Loucy (cell line): ENCODE data around the gene SLC1A5.
"Not testable (repeated sequence)": the region's sequence is repeated elsewhere in the genome, so short reads cannot be mapped to it uniquely, and the experiment has no call there.

ENCODE experiments used
- H2AFZ ChIP-seq: fragments of 200-600 bp; sonication (generic); 2 replicates; pipeline ENCODE4 v1.6.0; 2016; ENCODE audit warnings: antibody characterized with exemption, mild to moderate bottlenecking, low read length, moderate library complexity
- H3F3A ChIP-seq: fragments of 200-600 bp; 2 replicates; pipeline ENCODE4 v1.6.0; 2016; ENCODE audit warnings: antibody characterized with exemption, low read depth, mild to moderate bottlenecking
- H3K27me3 ChIP-seq: fragments of 200-600 bp; sonication (generic); 2 replicates; pipeline ENCODE4 v1.6.1; 2014; ENCODE audit warnings: low read length, mild to moderate bottlenecking; ENCODE audit not compliant: insufficient read depth, poor library complexity, severe bottlenecking
- H3K36me3 ChIP-seq: fragments of 200-600 bp; sonication (generic); 2 replicates; pipeline ENCODE4 v1.6.1; 2016; ENCODE audit warnings: low read length; ENCODE audit not compliant: insufficient read depth
- H3K4me1 ChIP-seq: fragments of 200-600 bp; sonication (generic); 2 replicates; pipeline ENCODE4 v1.5.1; 2014; ENCODE audit warnings: low read length, mild to moderate bottlenecking; ENCODE audit not compliant: insufficient read depth, poor library complexity, severe bottlenecking
- H3K4me2 ChIP-seq: fragments of 200-600 bp; sonication (generic); 2 replicates; pipeline ENCODE4 v1.6.0; 2014; ENCODE audit warnings: antibody characterized with exemption, low read length, low read depth, mild to moderate bottlenecking; ENCODE audit not compliant: poor library complexity, severe bottlenecking
- H3K4me3 ChIP-seq: fragments of 200-600 bp; sonication (generic); 2 replicates; pipeline ENCODE4 v1.5.1; 2014; ENCODE audit warnings: low read length, mild to moderate bottlenecking, mixed read lengths; ENCODE audit not compliant: poor library complexity, severe bottlenecking
- H3K79me2 ChIP-seq: fragments of 200-600 bp; sonication (generic); 2 replicates; pipeline ENCODE4 v1.6.1; 2014; ENCODE audit warnings: low read length; ENCODE audit not compliant: insufficient read depth
- H3K9ac ChIP-seq: fragments of 200-600 bp; sonication (generic); 2 replicates; pipeline ENCODE4 v1.6.0; 2014; ENCODE audit warnings: mild to moderate bottlenecking, low read depth, low read length, moderate library complexity; ENCODE audit not compliant: poor library complexity, severe bottlenecking
- H3K9me2 ChIP-seq: fragments of 200-600 bp; sonication (generic); replicated peaks from 2 replicates; pipeline ENCODE4 v1.6.1; 2016; ENCODE audit warnings: low read depth, low read length, mixed read lengths
- H3K9me3 ChIP-seq: fragments of 200-600 bp; sonication (generic); 2 replicates; pipeline ENCODE4 v1.6.1; 2014; ENCODE audit warnings: mild to moderate bottlenecking, antibody characterized with exemption, low read length, low read depth; ENCODE audit not compliant: insufficient read depth
- H4K20me1 ChIP-seq: fragments of 200-600 bp; sonication (generic); 2 replicates; pipeline ENCODE4 v1.6.0; 2014; ENCODE audit warnings: antibody characterized with exemption, low read length, mild to moderate bottlenecking; ENCODE audit not compliant: insufficient read depth, poor library complexity, severe bottlenecking
- EZH2phosphoT487 ChIP-seq: fragments of 200-600 bp; IDR thresholded peaks from 2 replicates; pipeline ENCODE4 v1.6.1; 2018; ENCODE audit warnings: antibody characterized with exemption, mild to moderate bottlenecking, moderate library complexity, borderline replicate concordance
- TF ChIP-seq, protein P1 (sequence below): fragments of 200-600 bp; sonication (generic); conservative IDR thresholded peaks from 2 replicates; pipeline ENCODE4 v1.5.1; 2014; ENCODE audit warnings: mild to moderate bottlenecking, antibody characterized with exemption, low read length

SLC1A5 gene

DNA sequence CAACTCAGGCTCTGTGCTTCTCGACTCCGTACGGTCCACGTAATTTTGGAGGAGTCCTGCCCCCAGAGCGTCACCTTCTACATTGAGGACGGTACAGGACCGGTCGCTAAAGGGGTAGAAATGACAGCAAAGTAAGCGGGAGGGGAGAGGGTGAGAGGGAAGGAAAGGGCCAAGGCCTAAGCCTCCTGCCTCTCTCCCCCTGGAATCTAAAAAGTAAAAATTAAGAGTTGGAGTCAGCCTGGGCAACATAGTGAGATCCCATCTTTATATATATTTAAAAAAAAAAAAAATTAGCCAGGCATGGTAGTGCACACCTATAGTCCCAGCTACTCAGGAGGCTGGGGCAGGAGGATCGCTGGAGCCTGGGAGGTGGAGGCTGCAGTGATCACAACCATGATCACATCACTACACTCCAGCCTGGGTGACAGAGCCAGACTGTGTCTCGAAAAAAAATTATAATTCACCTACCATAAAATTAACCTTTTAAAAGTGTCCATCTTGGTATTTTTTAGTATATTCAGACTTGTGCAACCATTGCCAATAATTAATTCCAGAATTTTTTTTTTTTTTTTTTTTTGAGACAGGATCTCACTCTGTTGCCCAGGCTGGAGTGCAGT, 12.6 kb downstream of the SLC1A5 start:
- Histone ChIP-seq H3K79me2 (peaks cover 33% of the 10 kb centered on the region), H3K9ac (no peak overlapping the region), H3K4me2 (no peak overlapping the region), H3K4me3 (no peak overlapping the region), H3K27me3 (no peaks in the 10 kb centered on the region), H3K9me2 (no peaks in the 10 kb centered on the region), H3K4me1 (peaks cover 4% of the 10 kb centered on the region), H3F3A (no peaks in the 10 kb centered on the region), H4K20me1 (peaks cover 33% of the 10 kb centered on the region), H3K36me3 (peaks cover 53% of the 10 kb centered on the region; the same call in 1 of the 2 replicates), H2AFZ (no peak overlapping the region), H3K9me3 (no peaks in the 10 kb centered on the region)
- TF ChIP-seq, protein P1, sequence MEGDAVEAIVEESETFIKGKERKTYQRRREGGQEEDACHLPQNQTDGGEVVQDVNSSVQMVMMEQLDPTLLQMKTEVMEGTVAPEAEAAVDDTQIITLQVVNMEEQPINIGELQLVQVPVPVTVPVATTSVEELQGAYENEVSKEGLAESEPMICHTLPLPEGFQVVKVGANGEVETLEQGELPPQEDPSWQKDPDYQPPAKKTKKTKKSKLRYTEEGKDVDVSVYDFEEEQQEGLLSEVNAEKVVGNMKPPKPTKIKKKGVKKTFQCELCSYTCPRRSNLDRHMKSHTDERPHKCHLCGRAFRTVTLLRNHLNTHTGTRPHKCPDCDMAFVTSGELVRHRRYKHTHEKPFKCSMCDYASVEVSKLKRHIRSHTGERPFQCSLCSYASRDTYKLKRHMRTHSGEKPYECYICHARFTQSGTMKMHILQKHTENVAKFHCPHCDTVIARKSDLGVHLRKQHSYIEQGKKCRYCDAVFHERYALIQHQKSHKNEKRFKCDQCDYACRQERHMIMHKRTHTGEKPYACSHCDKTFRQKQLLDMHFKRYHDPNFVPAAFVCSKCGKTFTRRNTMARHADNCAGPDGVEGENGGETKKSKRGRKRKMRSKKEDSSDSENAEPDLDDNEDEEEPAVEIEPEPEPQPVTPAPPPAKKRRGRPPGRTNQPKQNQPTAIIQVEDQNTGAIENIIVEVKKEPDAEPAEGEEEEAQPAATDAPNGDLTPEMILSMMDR, result no peak
- TF ChIP-seq EZH2phosphoT487, result no peak

DNA sequence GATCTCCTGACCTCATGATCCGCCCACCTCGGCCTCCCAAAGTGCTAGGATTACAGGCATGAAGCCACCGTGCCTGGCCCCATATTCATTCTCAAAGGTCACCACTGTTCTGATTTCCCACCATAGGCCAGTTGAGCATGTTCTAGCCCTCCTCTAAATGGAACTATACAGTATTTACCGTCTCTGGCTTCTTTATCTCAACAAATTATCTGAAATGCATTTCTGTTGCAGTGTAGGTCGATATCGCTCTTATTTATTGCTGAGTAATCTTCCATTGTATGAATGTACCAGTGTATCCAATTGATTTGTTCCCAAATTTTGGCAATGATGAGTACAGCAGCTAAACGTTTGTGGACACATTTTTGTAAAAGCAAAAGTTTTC, 15.4 kb downstream of the SLC1A5 start:
- Histone ChIP-seq H3K4me2 (no peak overlapping the region), H3K9me2 (no peaks in the 10 kb centered on the region), H3K4me3 (no peak overlapping the region), H3K4me1 (no peaks in the 10 kb centered on the region), H3F3A (no peaks in the 10 kb centered on the region), H3K27me3 (no peaks in the 10 kb centered on the region), H4K20me1 (peaks cover 17% of the 10 kb centered on the region), H2AFZ (no peak overlapping the region), H3K36me3 (peaks cover 34% of the 10 kb centered on the region; the same call in 1 of the 2 replicates), H3K9me3 (no peaks in the 10 kb centered on the region), H3K9ac (no peak overlapping the region), H3K79me2 (peaks cover 14% of the 10 kb centered on the region; the same call in 1 of the 2 replicates)
- TF ChIP-seq, protein P1, result no peak
- no peak for TF ChIP-seq EZH2phosphoT487

DNA sequence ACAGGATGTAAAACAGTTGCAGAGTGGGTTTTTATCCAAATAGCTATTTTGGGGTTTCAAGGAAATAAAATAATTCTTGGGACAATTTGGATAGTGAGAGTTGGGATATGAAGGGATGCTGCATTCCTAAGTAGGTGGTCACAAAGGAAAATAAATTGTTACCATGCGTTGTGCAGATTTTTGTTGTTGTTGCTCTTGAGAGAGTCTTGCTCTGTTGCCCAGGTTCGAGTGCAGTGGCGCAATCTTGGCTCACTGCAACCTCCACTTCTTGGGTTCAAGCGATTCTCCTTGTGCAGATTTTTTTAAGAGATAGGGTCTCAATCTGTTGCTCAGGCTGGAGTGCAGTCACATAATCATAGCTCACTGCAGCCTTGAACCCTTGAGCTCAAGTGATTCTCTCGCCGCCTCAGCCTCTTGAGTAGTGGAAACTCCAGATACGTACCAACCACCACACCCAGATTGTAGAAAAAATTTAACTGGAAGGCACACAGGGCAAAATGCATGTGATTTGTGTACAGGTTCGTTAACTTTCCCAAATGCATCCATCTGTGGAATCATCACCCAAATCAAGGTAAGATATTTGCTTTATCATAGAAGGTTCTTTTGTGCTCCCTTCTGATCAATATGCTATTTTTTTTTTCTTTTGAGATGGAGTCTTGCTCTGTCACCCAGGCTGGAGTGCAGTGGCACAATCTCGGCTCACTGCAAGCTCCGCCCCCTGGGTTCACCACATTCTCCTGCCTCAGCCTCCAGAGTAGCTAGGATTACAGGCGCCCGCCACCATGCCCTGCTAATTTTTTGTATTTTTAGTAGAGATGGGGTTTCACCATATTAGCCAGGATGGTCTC, 16.0 kb downstream of the SLC1A5 start:
- Histone ChIP-seq H4K20me1 (peaks cover 13% of the 10 kb centered on the region), H3K9me3 (no peaks in the 10 kb centered on the region), H3K4me1 (no peaks in the 10 kb centered on the region), H3F3A (no peaks in the 10 kb centered on the region), H3K27me3 (no peaks in the 10 kb centered on the region), H3K4me3 (no peak overlapping the region), H3K79me2 (peaks cover 9% of the 10 kb centered on the region; the same call in 1 of the 2 replicates), H3K4me2 (no peak overlapping the region), H3K36me3 (peaks cover 29% of the 10 kb centered on the region; the same call in 1 of the 2 replicates), H3K9ac (no peak overlapping the region), H2AFZ (no peak overlapping the region), H3K9me2 (no peaks in the 10 kb centered on the region)
- TF ChIP-seq, protein P1, result no peak
- no peak for TF ChIP-seq EZH2phosphoT487

DNA sequence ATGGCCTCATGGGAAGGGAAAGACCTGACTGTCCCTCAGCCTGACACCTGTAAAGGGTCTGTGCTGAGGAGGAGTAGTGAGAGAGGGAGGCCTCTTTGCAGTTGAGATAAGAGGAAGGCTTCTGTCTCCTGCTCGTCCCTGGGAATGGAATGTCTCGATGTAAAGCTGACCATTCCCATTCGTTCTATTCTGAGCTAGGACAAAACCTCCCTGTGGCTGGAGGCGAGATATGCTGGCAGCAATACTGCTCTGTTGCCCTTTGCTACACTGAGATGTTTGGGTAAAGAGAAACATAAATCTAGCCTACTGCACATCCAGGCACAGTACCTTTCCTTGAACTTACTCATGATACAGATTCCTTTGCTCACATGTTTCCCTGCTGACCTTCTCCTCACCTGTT, 19.6 kb downstream of the SLC1A5 start:
- not testable (repeated sequence) for H3K9me3 ChIP-seq, H3K4me3 ChIP-seq, H3F3A ChIP-seq, H3K9ac ChIP-seq, H3K27me3 ChIP-seq, H3K9me2 ChIP-seq, H3K4me2 ChIP-seq, H3K79me2 ChIP-seq, H4K20me1 ChIP-seq, H2AFZ ChIP-seq, H3K36me3 ChIP-seq
- H3K4me1 ChIP-seq, result peaks cover 12% of the 10 kb centered on the region
